Posterior cingulate gyrus (tissue), 11 donors: ENCODE data around the gene COL4A5.
A peak's percentile ranks its signal among the peaks of the same experiment; 100 is the strongest.

Experiments
- DNase-seq, 10 donors: peaks; one replicate each; pipeline versions ENCODE4 v3.0.0 to v3.0.0-alpha.2; 2020 to 2021; ENCODE audit warnings: mixed read lengths in 3 of 10
- intact Hi-C: fragments of 100-400 bp; cut with DNase I; formaldehyde crosslinking; loops from one replicate; pipeline ENCODE4 v1.15.1; 2023

The COL4A5 gene

DNA sequence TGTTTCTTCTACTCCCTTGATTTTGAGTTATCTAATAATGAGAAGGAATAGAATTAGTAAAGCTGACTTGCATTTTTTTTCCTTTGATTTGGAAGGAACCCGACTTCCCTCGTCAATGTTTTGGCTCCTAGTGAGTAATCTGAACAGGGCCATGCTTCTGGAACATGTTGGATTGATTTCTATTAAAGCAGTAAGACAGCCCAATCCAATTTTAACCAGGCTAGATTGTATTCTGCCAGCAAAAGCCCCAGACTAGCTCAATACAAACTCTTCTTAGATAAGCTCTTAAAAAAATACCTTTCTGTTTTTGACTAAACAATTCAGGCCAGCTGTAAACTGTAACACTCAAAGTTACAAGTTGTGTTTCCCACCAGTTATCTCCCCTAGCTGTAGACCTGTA, 170.5 kb downstream of the COL4A5 start:
- intact Hi-C loops, result no loop called here
- DNase-seq, result no peak

DNA sequence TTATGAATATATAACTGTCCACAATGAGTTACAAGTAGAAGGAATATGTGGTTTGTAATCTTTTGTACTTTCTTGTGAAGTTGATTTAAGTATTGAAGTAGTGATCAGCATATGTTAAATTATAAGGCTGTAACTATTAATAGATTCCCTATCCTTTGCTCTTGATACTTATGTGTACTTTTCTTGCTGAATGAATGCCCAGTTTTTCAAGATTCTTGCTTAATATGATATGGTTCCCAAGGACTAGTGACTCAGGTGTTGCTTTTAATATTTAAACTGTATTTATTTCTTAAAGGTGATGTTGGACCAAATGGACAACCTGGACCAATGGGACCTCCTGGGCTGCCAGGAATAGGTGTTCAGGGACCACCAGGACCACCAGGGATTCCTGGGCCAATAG, 175.0 kb downstream of the COL4A5 start:
- DNase-seq, result no peak
- intact Hi-C loops, result no loop called here

DNA sequence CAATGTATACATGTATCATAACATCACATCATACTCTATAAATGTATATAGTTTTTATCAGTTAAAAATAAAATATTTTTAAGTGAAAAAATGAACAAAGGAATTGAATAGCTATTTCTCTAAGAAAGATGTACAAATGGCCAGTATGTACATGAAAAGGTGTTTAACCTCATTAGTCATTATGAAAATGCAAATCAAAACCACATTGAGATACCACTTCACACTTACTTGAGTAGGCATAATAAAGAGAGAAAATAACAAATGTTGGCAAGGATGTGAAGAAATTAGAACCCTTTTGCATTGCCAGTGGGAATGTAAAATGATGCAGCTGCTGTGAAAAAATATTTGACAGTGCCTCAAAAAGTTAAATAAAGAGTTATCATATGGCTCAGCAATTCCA, 201.2 kb downstream of the COL4A5 start:
- no peak for DNase-seq
- intact Hi-C loops, result no loop called here

DNA sequence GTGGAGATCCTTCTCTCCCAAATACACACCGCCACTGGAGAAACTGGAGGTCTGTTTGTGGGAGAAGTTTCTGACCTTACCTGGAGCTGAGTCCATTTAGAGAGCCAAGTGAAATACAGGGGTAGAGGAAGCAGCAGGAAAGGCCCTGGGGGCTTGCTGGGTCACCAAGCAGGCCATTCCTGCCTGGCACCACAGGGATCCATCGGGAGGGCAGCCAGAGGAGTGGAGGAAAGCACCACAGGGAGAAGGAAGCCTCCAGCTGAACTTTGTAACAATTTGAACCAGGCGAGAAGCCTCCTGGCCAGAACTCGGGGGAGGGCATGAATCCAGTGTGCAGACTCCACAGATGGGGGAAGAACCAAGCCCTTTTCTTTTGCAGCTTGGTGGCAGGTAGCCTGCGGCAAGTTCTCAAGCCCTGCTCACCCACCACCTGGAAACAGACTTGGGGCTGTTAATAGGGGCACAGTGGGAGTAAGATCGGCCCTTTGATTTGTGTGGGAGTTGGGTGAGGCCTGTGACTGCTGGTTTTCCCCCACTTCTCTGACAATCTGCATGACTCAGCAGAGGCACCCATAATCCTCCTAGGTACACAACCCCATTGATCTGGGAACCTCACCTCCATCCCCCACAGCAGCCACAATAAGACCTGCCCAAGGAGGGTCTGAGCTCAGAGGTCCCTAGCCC, 202.1 kb downstream of the COL4A5 start:
- peak in 3 of 10 donors; percentile 32 to 68 (median 37) for DNase-seq
- intact Hi-C loops, result no loop called here

DNA sequence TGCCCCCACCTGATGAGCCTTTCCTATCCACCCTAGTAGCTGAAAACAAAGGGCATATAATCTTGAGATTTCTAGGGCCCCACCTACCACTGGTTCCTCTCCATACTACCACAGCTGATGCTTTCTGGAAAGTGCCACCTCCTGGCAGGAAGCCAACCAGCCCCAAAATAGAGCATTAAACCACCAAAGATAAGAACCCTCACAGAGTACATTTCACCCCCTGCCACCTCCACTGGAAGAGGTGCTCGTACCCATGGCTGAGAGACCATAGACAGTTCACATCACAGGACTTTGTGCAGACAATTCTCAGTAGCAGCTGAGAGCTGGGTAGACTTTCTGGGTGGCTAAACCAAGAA, 202.6 kb downstream of the COL4A5 start:
- intact Hi-C loops, result no loop called here
- DNase-seq, result peak in 1 of 10 donors; percentile 18

DNA sequence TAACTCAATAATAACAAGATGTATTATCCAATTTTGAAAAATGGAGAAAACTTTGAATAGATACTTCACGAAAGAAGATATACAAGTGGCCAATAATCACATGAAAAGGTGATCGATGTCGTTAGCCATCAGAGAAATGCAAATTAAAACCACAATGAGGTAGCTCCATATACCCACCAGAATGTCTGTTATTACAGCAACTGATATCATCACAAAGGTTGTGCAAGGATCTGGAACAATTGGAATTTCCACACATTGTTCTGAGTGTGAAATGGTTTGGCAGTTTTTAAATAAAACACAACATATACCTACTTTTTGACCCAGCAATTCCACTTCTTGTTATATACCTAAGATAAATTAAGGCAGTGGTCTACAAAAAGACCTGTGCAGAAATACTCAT, 225.1 kb downstream of the COL4A5 start:
- intact Hi-C loops, result no loop called here

DNA sequence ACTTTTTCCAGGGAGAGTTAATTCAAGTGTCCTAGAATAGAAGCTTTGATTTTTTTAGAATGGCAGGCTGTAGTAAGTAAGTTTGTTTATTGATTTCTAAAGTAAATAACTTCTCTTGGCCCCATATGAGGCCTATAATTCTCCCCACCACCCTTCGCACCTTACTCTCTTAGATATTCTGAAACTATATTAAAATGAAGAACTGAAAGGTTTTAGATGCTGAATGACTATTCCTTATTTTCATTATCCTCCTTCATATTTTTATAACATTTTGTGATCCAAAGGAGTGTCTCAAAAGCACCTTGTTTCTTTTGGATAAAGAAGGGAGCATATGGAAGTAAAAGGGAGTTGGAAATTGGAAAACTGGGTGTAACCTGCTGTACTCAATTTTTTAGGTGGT, 226.5 kb downstream of the COL4A5 start:
- DNase-seq, result no peak
- intact Hi-C loops, result no loop called here

More for the DNA sequence above, 225.1 kb downstream of the COL4A5 start:
- no peak for DNase-seq

DNA sequence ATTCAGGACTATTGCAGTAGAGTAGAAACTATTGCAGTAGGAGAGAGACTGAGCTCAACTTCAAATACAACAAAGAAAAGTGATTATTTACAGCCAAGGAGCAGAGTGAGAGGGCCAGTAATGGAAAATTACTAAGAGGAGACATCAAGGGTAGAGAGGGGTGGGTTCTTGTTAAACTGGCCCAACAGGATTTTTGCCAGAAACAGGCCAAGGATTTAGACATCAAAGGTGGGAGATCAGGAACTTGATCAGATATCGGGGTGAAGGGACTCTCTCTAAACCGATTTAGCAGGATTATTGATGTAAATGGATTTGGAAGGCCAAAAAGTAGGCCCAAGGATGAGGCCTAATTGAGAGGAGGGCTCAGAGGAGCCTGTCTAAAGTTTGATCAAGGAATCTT, 231.9 kb downstream of the COL4A5 start:
- DNase-seq, result no peak

DNA sequence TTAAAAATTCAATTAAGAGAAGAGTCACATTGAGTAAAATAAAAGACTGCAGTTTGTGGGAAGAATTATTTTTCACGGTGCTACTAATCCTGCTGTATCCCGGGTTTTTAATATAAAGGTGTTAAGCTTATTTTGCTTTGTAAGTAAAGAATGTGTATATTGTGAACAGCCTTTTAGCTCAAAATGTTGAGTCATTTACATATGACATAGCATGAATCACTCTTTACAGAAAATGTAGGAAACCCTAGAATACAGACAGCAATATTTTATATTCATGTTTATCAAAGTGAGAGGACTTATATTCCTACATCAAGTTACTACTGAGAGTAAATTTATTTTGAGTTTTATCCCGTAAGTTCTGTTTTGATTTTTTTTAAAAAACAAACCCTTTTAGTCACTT, 257.1 kb downstream of the COL4A5 start:
- no peak for DNase-seq
- intact Hi-C loops, result no loop called here

More for the DNA sequence above, 231.9 kb downstream of the COL4A5 start:
- intact Hi-C loops, result no loop called here

DNA sequence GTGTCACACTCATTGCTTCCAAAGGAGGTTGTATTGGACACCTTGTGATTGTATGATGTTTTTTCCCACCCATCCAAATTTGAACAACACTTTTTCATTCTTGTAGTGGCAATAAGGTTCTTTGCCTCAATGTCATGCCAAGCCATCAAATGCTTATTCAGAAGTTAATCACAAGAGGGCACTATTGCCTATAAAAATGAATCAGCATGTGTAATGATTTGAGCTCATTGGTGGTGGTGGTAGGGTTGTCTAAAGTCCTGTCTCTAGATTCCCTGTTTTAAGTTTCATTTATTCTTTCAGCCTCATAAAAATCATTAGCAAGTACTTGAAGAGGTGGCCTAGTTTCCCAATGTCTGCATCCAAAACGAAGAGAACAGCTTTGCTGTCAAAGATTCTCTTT, 259.7 kb downstream of the COL4A5 start:
- no peak for DNase-seq
- intact Hi-C loops, result no loop called here

DNA sequence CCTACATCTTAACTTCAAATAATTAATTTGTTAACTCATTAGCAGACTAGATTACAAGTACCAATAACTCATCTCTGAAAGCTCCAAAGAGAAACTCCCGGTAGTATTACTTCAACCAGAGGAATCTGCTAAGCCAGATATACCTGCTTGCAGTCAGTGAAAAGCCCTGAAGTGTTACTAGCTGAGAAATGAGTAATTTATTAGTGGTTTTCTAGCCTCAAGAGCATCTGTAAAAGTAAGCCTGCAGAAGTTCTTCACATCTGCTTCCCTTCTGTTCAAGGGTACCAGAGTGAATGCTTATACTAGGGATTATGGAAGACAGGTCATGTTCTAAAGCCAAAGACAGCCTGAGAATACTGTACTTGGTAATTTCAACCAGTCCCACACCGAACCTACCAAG, 262.0 kb downstream of the COL4A5 start:
- DNase-seq, result no peak
- intact Hi-C loops, result loop anchor here (10.0 kb wide), 1 partner anchor 773 kb away; no protein-coding TSS in a partner anchor

DNA sequence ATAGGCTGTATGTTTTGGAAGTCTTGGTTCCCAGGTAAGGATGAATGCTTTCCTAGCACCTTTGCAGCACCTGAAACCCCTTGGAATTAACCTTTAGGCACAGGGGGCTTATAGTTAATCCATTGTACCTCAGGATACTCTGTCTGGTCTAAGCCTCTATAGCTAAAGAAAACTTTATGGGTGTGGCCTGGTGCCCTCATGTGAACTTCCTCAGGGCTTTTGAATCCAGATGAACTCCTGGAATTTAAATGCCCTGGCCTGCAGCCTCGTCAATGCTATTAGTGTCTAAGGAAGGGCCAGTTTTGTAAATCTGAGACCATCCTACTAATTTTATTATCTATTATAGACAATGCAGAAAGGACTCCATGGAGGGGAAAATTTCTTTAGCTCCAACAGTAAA, 262.9 kb downstream of the COL4A5 start:
- intact Hi-C loops, result loop anchor here (10.0 kb wide), 1 partner anchor 772 kb away; no protein-coding TSS in a partner anchor
- DNase-seq, result no peak

DNA sequence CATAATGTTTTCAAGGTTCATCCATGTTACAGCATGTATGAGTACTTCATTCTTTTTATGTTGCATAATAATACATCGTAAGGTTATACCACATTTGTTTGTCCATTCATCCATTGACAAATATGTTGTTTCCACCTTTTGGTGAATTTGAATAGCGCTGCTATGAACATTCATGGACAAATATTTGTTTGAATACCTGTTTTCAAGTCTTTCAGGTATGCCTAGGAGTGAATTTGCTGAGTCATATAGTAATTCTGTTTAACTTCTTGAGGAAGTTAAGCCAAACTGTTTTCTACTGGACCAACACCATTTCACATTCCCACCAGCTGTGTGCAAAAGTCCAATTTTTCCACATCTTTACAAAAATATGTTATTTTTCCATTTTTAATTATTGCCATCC, 265.2 kb downstream of the COL4A5 start:
- intact Hi-C loops, result loop anchor here (10.0 kb wide), 1 partner anchor 770 kb away; no protein-coding TSS in a partner anchor
- DNase-seq, result no peak

DNA sequence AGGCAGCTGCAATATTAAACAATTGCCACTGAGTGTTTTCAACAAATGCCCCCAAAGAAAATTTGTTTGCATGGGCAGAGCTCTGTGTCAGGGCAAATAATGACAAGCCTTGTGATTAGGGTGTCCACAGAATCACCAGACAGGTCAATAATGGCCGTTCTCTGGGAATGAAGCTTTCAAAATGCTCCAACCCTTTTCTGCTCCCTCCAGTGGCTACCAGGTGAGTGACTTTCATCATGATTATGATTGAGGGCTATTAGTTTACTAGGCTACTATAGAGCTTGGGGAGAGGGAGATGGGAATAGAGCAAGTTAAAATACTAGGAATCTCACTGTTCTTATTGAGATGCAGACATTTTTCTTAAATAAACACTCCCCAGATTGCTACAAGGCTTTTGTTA, 273.2 kb downstream of the COL4A5 start:
- DNase-seq, result no peak
- intact Hi-C loops, result no loop called here

DNA sequence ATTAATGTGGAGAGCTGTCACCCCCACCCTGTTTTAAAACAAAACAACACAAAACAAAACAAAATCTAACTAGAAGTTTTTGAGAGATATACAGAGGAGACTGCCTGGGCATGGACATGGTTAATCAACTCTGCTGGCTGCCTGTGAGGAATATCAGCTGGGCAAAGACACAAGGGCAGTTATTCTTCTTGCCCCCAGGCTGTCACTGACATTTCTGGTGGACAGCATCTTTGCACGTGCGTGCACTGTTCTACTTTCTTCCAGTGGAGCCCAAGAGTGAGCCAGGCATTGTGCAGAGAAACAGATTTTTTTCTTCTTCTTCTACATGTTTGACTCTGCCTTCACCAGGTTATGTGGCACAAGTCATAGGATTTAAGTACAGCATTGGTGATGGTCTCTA, 282.9 kb downstream of the COL4A5 start:
- intact Hi-C loops, result no loop called here
- DNase-seq, result no peak

DNA sequence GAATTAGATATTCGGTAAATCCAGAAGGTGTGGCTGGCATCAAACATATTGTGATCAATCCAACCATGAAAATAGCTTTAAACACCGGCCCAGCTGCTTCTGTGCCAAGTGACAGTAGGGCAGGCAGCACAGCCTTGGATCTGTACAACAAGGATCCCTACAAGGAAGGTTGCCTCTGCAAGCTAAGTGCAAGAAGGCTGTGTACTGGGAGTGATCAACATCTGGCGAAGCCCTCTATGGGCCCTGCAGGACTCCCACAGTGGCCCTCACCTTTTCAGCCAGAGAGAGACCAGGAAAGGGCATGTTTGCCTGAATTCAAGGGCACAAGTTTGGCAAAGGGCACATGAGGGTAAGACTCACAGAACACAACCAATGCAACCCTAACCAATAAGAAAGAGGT, 287.1 kb downstream of the COL4A5 start:
- intact Hi-C loops, result no loop called here
- peak in 1 of 10 donors; percentile 46 for DNase-seq

DNA sequence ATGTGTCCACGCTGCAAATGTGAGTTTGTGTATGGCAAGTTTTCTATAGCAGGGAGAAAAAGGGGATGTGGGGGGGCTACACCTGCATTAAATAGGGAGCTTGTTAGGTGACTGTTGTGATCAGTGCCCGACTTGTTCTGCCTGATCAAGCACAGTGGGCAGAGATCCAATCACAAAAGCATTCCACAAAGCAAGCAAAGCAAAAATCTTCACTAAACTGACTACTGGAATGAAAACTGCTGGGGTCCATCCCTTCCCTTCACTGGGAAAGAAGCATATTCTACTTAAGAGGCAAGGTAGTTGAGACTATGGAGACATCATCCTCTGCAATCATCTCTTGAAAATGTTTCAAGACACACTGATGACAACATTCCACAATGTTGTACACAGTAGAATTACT, 291.5 kb downstream of the COL4A5 start:
- intact Hi-C loops, result no loop called here
- no peak for DNase-seq

DNA sequence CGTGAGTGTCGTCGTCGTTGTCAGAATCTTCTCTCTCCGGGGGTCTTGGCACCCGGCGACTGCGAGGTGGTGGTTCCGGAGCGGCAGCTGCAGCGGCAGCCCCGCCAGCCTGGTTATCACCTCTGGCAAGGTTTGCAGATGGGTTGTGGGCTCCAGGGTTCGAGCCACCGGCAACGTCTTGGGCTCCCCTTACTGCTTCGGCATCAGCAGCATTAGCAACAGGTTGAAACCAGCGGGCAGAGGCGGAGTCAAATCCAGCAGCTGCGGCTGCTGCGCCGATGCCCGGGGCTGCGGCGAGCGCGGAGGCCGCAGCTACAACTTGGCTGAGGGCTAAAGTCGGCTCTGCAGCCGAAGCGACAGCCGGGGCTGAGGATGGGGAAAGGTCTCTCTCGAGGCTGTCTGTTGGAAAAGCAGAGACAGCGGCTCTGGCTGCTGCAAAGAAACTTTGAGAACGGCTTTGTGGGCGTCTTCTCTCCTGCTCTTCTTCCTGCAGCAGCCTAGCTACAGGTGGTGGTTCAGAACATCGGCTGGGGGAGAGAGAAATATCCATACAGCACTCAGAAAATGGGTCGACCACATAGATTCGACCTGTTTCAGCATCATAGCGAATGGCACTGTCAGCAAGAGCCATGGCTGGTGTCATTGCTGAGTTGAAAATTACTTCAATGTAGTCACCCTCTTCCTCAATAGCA, 293.1 kb downstream of the COL4A5 start:
- intact Hi-C loops, result no loop called here
- DNase-seq, result peak in 3 of 10 donors; percentile 47 to 71 (median 55)

DNA sequence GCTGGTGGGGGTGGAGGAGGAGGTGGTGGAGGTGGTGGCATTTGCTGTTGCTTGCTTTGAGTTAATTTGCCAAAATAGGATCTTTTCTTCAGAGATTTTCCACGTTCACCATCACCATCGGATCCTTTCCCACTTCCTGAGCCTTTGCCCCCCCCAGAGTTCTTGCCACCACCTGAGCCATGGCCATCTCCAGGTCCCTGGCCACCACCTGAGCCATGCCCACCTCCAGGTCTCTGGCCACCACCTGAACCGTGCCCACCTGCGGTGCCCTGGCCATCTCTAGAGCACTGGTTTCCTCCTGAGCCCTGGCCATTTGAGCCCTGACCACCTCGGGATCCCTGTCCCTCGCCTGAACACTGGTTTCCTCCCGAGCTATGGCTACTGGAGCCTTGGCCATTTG, 294.8 kb downstream of the COL4A5 start:
- DNase-seq, result peak in 1 of 10 donors; percentile 74
- intact Hi-C loops, result no loop called here

DNA sequence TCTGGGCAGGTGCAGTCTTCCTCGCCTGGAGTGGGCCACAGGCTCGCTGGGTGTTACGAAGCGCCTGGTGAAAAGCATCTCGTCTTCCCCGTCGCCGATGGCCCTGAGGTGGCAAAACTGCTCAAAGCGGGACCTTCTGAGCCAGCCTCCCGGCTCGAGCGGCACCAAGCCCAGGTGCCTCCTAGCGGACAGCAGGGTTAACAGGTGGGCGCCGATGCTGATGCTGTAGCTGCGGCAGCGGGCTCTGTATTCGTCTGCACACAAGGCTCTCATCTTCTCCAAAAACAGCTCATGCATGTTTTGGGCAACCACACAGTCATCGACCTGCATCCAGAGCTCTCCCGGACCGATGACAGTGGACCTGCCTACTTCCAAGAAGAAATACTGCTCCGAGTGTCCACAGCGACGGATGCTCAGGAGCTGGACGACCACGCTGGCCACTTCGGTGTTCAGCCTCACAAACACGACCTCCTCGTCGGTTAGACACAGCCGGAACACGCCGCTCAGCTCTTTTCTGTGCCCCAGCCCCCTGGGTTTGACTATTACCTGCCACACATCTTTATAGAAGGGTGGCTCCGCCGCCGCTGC, 295.5 kb downstream of the COL4A5 start:
- intact Hi-C loops, result no loop called here
- DNase-seq, result peak in 3 of 10 donors; percentile 8 to 63 (median 59)

DNA sequence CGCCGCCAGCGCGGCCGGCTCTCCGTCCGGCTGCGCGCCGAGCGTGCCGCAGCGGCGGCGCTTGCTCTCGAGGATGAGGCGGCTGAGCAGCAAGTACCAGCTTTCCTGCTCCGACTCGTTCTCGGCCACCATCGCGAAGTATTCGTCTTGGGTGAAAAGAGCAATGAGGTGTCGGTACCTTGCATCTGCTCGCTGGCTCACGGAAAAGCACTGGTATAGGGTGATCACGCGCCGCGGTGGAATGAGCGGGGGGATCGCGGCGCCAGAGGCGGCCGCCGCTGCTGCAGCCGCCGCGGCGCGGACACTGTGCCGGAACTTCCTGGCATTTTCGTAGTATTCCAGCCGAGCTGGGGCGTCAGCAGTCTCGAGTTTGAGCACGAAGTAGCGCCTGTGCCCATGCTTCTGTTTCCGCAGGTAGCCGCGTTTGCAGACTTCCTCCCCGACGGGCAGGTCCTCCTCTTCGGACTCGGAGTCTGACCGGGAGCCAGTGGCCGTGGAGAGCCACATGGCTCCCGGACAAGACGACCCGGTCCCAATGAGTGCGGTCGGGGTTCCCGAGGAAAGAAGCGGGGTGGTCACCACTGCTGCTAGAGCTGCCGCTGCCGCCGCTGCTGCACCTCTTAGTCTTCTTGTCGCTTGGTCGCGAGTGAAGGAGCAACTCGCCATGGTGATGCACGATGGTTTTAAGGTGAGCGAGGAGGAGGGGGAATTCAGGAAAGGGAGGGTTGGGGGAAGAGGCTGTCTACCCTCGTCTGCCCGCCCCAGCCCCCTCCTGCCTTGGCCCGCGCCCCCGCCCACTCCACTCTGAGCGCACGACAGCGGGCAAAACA, 296.3 kb downstream of the COL4A5 start:
- peak in 5 of 10 donors; percentile 2 to 84 (median 50) for DNase-seq
- intact Hi-C loops, result no loop called here
